SW480 (cell line): ENCODE results near the gene LRRFIP2.
"Not testable (repeated sequence)": the region's sequence is repeated elsewhere in the genome, so short reads cannot be mapped to it uniquely, and the experiment has no call there.

ENCODE experiments used
- DNase-seq: peaks from one replicate; pipeline ENCODE4 v3.0.0-alpha.2; 2016; ENCODE audit warnings: low spot score

Gene LRRFIP2

DNA sequence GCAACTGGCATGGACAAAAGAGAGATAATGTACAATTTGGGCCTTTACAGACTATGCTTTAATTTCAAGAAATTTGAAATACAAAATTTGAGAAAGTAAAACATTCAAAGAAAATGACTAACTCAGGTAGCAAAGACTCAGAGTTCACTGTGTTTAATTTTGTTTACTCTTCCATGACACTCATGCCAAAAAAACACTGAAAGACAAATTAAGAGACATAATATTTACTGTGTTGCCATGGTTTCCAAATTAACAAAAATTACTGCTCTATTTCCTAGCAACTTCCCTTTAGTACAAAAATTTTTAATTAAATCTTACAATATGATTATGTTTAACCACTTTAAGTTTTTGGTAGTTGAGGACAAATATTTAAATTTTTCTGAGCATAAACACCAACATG lies 29.6 kb downstream of the LRRFIP2 start:
- no peak for DNase-seq

DNA sequence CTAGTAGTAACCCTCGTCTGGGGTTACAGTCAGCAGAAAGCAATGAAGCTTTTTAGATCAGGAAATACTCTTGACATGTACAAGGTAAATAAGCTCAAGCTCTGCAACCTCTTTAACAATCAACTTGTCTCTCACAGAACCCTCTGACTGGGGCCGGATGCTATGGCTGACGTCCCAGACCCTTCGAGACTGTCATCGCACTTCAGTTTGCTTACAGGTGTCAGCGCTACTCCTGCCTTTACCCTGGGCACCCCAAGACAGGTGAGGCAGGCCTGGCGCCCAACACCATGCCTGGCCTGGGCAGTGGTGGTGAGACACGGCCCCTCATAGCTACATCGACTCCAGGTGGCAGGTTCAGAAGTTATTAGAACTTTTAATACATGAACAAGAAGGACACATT lies 30.6 kb downstream of the LRRFIP2 start:
- DNase-seq: no peak

DNA sequence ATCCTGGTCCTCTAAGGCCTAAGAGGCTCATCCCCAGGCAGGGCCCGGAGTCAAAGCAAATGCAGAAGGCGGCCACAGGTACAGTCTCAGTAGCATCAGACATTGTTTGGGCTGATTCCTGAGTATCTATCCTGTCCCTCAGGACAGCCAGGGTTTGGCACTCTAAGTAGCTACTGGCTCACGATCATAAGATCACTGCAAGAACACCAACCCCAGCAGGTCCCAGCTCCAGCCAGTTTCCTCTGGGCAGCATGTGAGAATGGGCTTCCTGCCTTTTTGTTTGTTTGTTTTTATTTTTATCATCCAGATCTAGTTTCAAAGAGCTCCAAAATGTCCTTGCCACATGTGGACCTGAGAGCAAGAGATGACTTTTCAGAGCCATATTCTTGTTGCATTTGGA lies 32.7 kb downstream of the LRRFIP2 start:
- no peak for DNase-seq

- DNase-seq: no peak
Measured at GRCh38 chr3:37140899-37141541, 33.4 kb downstream of the LRRFIP2 start.

GRCh38 chr3:37139567-37140052 lies 34.8 kb downstream of the LRRFIP2 start:
- DNase-seq: no peak

GRCh38 chr3:37138816-37139215 lies 35.6 kb downstream of the LRRFIP2 start:
- DNase-seq: no peak

DNA sequence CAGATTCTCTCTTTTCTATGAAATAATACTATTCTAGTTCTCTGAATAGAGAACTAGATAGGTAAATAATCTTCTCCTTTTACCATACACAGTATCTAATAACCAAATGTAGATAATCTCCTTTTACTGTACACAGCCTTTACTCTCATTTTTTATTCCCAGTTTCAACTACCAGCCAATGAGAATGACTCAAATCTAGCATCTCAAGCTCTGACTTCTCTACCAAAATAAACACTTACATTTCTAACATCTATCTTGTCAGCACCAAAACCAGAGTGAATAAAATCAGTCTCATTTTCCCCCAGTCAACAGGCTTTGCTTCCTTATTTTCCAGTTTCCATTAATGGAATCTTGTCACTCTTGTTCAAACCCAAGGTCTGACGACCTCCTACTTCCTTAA lies 36.9 kb downstream of the LRRFIP2 start:
- no peak for DNase-seq

GRCh38 chr3:37136067-37136466 lies 38.3 kb downstream of the LRRFIP2 start:
- DNase-seq: no peak

DNA sequence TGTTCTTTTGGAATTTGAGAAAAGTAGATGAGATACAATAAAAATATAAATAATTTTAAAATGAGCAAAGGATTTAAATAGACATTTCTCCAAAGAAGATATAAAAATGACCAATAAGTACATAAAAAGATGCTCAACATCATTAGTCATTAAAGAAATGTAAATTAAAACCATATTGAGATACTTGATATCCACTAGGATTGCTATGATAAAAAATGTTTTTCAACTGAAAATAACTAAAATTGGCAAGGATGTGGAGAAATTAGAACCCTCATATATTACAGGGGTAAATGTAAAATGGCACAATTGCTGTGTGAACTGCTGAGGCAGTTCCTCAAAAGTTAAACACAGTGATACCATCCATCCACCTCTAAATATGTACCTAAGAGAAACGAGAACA lies 38.8 kb downstream of the LRRFIP2 start:
- DNase-seq: no peak

DNA sequence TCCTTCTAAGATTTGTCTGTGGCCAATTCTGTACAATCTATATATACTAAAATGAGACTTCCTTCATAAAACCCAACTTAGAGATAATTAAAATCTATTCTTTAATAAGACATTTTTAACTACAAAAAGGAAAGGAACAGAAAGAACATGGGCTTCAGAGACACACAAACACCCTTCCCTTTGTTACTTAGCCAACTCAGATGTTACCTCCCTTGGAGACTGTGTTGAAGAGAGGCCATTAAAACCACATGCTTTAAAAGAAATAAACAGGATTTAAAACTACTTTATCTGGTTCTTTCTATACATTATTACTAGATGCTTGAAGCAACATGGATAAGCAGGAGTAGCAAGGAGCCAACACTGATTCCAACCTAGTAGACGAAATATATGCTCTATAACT lies 42.0 kb downstream of the LRRFIP2 start:
- no peak for DNase-seq

DNA sequence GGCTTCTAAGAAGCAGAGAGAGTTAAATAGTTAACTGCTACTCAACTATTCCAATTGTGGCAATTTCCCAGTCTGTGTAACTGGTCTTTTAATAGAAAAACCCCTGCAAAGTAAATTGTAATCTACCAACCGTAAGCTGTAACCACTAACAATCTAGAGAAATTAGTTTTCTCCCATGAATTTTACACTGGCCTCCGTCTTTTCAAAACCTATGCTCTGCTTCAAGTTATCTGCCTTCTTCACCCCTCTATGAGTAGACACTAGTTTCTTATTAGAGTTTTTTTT lies 42.6 kb downstream of the LRRFIP2 start:
- no peak for DNase-seq

GRCh38 chr3:37130984-37131859 lies 43.2 kb downstream of the LRRFIP2 start:
- DNase-seq: no peak

GRCh38 chr3:37130448-37130847 lies 43.9 kb downstream of the LRRFIP2 start:
- DNase-seq: no peak

GRCh38 chr3:37129871-37130270 lies 44.5 kb downstream of the LRRFIP2 start:
- peak; percentile 25 for DNase-seq

DNA sequence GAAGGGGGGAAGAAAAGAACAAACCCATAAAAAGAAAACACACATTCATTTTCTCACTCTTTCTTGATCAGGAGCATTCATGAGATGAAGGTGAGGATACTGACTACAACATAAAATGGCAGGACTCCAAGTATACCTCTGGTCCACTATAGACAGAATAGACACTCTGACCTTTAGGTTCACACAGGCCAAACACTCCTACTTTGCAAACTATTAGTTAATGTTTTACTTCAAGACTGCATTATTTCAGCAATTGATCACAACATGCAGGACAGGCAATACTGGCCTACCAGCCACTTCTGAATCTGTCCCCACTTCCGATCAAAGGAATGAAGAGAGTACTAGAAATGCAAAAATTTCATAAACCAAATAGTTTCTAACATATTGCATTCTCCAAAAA lies 47.0 kb downstream of the LRRFIP2 start:
- no peak for DNase-seq

DNA sequence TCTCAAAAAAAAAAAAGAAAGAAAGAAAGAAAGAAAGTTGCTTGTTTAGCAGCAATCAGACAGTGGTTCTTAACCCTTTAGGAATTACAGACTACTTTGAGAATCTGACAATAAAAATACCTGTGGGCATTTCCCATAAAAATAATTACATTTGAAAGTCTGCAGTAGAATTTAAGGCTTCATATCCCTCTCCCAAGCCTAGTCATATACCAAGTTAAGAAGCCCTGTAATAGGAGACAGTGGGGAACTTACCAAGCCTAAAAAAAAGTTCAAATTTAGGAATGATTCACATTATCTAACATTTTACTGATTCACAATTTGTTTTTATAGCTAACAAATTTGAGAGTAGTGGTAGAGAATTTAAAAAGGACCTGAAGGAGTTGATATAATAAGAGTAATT lies 47.5 kb downstream of the LRRFIP2 start:
- no peak for DNase-seq

- DNase-seq: no peak
Measured at GRCh38 chr3:37125195-37126073, 48.9 kb downstream of the LRRFIP2 start.

DNA sequence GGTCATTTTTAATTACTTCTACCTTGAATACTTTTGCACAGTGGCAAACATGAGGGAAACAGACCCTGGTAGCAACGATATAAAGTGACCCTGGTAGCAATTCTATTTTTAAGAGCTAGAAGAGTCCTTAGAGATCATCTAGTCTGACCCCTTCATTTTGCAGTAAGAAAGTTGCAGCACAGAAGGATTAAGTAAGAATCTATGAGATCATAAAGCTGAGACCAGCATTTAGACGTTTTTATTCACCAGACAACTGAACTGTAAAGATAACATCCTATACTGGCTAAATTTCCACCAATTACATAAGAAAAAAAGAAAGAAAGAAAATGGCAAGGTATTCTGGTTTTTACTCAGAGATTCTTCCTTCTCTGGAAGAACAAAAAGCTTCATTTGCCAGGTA lies 49.9 kb downstream of the LRRFIP2 start:
- DNase-seq: no peak

DNA sequence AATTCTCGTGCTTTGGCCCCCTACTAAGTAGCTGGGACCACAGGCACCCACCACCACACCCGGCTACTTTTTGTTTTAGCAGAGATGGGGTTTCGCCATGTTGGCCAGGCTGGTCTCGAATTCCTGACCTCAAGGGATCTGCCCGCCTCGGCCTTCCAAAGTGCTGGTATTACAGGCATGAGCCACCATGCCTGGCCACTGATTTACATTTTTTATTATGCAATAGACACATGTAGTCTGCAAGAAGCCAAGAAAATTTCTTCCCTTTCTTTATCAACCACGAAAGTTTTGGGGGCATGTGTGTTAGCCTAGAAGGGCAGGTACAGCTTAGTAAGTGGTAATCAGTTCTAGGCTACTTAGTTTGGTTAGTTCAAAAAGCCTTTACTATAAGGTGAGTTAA lies 51.1 kb downstream of the LRRFIP2 start:
- no peak for DNase-seq

DNA sequence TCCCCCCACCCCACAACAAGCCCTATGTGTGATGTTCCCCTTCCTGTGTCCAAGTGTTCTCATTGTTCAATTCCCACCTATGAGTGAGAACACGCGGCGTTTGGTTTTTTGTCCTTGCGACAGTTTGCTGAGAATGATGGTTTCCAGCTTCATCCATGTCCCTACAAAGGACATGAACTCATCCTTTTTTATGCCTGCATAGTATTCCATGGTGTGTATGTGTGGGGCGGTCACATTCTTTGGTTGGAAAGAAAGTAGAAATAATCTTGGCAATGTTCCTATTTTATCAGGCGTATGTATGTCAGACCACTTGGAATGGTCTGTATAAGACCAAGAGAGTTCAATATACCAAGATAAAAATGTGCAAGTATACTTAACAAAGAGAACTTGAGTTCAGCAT lies 52.3 kb downstream of the LRRFIP2 start:
- DNase-seq: not testable (repeated sequence)

GRCh38 chr3:37118163-37118562 lies 56.2 kb downstream of the LRRFIP2 start:
- DNase-seq: no peak

DNA sequence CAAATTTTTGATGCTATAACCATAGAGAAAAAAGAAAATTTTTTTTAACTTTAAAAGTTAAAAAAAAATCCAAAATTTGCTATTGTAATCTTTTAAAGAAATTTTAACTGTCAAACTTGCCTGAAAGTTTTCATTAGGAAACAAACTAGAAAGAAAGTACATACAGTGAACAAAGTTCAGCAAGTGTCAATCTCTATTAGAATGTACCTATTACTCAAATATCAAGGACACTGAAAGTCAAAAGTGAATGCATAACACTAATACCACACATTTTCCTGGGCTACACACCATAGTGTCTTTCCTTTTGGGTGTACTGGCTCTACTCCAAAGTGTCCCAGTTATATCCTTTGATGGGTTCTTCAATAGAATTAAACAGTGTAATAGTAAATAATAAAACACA lies 56.8 kb downstream of the LRRFIP2 start:
- no peak for DNase-seq

DNA sequence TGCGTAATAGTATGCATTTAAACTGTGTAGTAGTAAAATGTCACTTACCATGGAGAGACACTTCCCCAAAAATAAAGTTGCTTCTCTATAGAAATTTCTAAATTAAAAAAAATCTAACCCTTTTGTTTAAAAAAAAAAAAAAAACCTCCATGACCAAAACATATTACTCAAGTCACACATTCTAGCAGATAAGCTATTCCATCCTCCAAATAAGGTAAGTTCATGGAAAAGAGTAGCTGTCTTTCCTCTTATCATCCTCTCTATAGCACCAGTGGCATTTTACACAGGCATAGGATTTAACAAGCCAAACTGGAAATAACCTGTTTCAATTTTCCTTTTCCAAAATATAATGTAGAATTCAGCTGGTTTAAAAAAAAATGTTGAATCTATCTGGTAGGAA lies 57.4 kb downstream of the LRRFIP2 start:
- no peak for DNase-seq
